HL-60 (cell line): Measurements from ENCODE around the gene TRAF3IP3.

Source experiments
- DNase-seq, 2 experiments: peaks; one replicate each; pipeline ENCODE4 v3.0.0-alpha.2; 2010 to 2020; ENCODE audit warnings: low read depth in 1 of 2, low spot score in 1 of 2
- H3K27ac ChIP-seq: fragments of 250-450 bp; sonication (Bioruptor Pico); replicated peaks from 2 replicates; pipeline ENCODE4 v1.5.1; 2020; ENCODE audit warnings: mild to moderate bottlenecking, moderate library complexity
- H3K27me3 ChIP-seq: fragments of 250-450 bp; sonication (Bioruptor Pico); 2 replicates; pipeline ENCODE4 v1.5.1; 2021; ENCODE audit warnings: mild to moderate bottlenecking, moderate library complexity; ENCODE audit not compliant: insufficient read depth, poor library complexity, severe bottlenecking
- H3K4me3 ChIP-seq: replicated peaks from 2 replicates; pipeline ENCODE4 v1.5.1; 2011; ENCODE audit warnings: mild to moderate bottlenecking, control low read depth, low read length; ENCODE audit not compliant: insufficient read depth
- GABPA ChIP-seq: IDR thresholded peaks from 2 replicates; pipeline ENCODE4 v1.6.1; 2012; ENCODE audit warnings: low read depth
- POLR2AphosphoS5 ChIP-seq: IDR thresholded peaks from 2 replicates; pipeline ENCODE4 v1.6.1; 2012; ENCODE audit warnings: low read depth
- SPI1 ChIP-seq: IDR thresholded peaks from 2 replicates; pipeline ENCODE4 v1.6.1; 2012; ENCODE audit warnings: low read depth, mild to moderate bottlenecking, borderline replicate concordance
- TF ChIP-seq, protein P1 (sequence below): IDR thresholded peaks from 2 replicates; pipeline ENCODE4 v1.6.1; 2012; ENCODE audit warnings: low read depth; ENCODE audit not compliant: insufficient replicate concordance
- TF ChIP-seq, protein P2 (sequence below): IDR thresholded peaks from one replicate; pipeline ENCODE4 v1.5.1; 2011; ENCODE audit warnings: low read length, control low read depth, inconsistent platforms; ENCODE audit not compliant: insufficient read depth

TRAF3IP3 gene

GRCh38 chr1:209749670-209750323 is 6.1 kb upstream of the TRAF3IP3 start:
- TF ChIP-seq, protein P1, sequence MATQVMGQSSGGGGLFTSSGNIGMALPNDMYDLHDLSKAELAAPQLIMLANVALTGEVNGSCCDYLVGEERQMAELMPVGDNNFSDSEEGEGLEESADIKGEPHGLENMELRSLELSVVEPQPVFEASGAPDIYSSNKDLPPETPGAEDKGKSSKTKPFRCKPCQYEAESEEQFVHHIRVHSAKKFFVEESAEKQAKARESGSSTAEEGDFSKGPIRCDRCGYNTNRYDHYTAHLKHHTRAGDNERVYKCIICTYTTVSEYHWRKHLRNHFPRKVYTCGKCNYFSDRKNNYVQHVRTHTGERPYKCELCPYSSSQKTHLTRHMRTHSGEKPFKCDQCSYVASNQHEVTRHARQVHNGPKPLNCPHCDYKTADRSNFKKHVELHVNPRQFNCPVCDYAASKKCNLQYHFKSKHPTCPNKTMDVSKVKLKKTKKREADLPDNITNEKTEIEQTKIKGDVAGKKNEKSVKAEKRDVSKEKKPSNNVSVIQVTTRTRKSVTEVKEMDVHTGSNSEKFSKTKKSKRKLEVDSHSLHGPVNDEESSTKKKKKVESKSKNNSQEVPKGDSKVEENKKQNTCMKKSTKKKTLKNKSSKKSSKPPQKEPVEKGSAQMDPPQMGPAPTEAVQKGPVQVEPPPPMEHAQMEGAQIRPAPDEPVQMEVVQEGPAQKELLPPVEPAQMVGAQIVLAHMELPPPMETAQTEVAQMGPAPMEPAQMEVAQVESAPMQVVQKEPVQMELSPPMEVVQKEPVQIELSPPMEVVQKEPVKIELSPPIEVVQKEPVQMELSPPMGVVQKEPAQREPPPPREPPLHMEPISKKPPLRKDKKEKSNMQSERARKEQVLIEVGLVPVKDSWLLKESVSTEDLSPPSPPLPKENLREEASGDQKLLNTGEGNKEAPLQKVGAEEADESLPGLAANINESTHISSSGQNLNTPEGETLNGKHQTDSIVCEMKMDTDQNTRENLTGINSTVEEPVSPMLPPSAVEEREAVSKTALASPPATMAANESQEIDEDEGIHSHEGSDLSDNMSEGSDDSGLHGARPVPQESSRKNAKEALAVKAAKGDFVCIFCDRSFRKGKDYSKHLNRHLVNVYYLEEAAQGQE = no peak
- TF ChIP-seq SPI1 (no peak), POLR2AphosphoS5 (no peak), GABPA (no peak)
- TF ChIP-seq, protein P2, sequence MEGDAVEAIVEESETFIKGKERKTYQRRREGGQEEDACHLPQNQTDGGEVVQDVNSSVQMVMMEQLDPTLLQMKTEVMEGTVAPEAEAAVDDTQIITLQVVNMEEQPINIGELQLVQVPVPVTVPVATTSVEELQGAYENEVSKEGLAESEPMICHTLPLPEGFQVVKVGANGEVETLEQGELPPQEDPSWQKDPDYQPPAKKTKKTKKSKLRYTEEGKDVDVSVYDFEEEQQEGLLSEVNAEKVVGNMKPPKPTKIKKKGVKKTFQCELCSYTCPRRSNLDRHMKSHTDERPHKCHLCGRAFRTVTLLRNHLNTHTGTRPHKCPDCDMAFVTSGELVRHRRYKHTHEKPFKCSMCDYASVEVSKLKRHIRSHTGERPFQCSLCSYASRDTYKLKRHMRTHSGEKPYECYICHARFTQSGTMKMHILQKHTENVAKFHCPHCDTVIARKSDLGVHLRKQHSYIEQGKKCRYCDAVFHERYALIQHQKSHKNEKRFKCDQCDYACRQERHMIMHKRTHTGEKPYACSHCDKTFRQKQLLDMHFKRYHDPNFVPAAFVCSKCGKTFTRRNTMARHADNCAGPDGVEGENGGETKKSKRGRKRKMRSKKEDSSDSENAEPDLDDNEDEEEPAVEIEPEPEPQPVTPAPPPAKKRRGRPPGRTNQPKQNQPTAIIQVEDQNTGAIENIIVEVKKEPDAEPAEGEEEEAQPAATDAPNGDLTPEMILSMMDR = no peak
- H3K27ac ChIP-seq = no peak overlapping the region; the same call in 1 of the 2 replicates
- H3K4me3 ChIP-seq = no peak overlapping the region
- H3K27me3 ChIP-seq = no peaks in the 10 kb centered on the region
- peak in 1 of 2 experiments; percentile 44 for DNase-seq

- no peak for DNase-seq
Observed at GRCh38 chr1:209751627-209752231, 4.1 kb upstream of the TRAF3IP3 start.

DNA sequence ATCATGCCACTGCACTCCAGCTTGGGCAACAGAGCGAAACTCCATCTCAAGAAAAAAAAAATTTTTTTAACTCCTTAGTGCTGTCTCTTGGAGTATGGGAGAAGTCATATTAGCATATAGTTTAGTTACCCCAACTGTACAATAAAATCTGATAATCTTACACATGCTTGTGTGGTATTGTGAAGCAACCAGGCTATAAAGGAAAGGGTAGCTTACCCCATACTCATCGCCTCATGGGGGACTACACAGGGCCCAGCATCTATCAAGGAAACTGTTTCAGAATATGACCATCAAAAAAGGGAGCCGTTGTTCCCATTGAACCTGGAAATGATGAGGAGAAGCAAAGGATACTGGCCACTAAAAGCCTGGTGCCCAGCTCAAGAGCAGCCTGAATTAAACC is 3.0 kb upstream of the TRAF3IP3 start:
- Histone ChIP-seq H3K4me3 (no peak overlapping the region), H3K27ac (no peak overlapping the region), H3K27me3 (no peaks in the 10 kb centered on the region)
- TF ChIP-seq, protein P1 = no peak
- TF ChIP-seq, protein P2 = no peak
- TF ChIP-seq GABPA (no peak), SPI1 (no peak), POLR2AphosphoS5 (no peak)
- DNase-seq = no peak

More at GRCh38 chr1:209751627-209752231, 4.1 kb upstream of the TRAF3IP3 start:
- TF ChIP-seq POLR2AphosphoS5 = no peak
- TF ChIP-seq, protein P1 = no peak
- TF ChIP-seq SPI1 = no peak
- TF ChIP-seq, protein P2 = no peak
- TF ChIP-seq GABPA = no peak
- no peak overlapping the region for H3K4me3 ChIP-seq
- peak overlapping the region; percentile 14; the same call in 1 of the 2 replicates for H3K27ac ChIP-seq
- no peaks in the 10 kb centered on the region for H3K27me3 ChIP-seq
